HEK293T (cell line): ENCODE data around the gene FIGN.

Experiments
- CTCF ChIA-PET: fragments of 350-600 bp; formaldehyde crosslinking; extraction: SDS; loops from one replicate; lab custom pipeline; 2021; ENCODE audit warnings: antibody characterized with exemption, inconsistent platforms; lab: Yijun Ruan, JAX
- POLR2A ChIA-PET: fragments of 350-600 bp; formaldehyde crosslinking; extraction: SDS; loops from one replicate; lab custom pipeline; 2020; ENCODE audit warnings: antibody characterized with exemption, inconsistent platforms; lab: Yijun Ruan, JAX
- DNase-seq: peaks from one replicate; pipeline ENCODE4 v3.0.0; 2012; ENCODE audit warnings: mixed read lengths; ENCODE audit errors: extremely low spot score
- ARNT ChIP-seq: fragments of 450-650 bp; IDR thresholded peaks from 2 replicates; pipeline ENCODE4 v1.6.1; 2017; ENCODE audit warnings: mild to moderate bottlenecking
- BHLHE40 ChIP-seq: fragments of 450-650 bp; IDR thresholded peaks from 2 replicates; pipeline ENCODE4 v1.6.1; 2016; ENCODE audit warnings: mild to moderate bottlenecking, moderate library complexity, borderline replicate concordance
- CTBP1 ChIP-seq: fragments of 450-650 bp; IDR thresholded peaks from 2 replicates; pipeline ENCODE4 v1.6.1; 2016; ENCODE audit warnings: borderline replicate concordance
- ELF4 ChIP-seq: fragments of 450-650 bp; IDR thresholded peaks from 2 replicates; pipeline ENCODE4 v1.6.1; 2017; ENCODE audit warnings: antibody characterized with exemption
- FOXA1 ChIP-seq: fragments of 450-650 bp; IDR thresholded peaks from 2 replicates; pipeline ENCODE4 v1.6.1; 2016; ENCODE audit warnings: mild to moderate bottlenecking
- FOXK2 ChIP-seq: fragments of 450-650 bp; IDR thresholded peaks from 2 replicates; pipeline ENCODE4 v1.6.1; 2016; ENCODE audit warnings: mild to moderate bottlenecking
- FOXM1 ChIP-seq: fragments of 450-650 bp; IDR thresholded peaks from 2 replicates; pipeline ENCODE4 v1.6.1; 2017; ENCODE audit warnings: mild to moderate bottlenecking, borderline replicate concordance
- HDGF ChIP-seq: fragments of 450-650 bp; IDR thresholded peaks from 2 replicates; pipeline ENCODE4 v1.6.1; 2017; ENCODE audit warnings: antibody characterized with exemption, borderline replicate concordance
- L3MBTL2 ChIP-seq: fragments of 450-650 bp; conservative IDR thresholded peaks from 2 replicates; pipeline ENCODE4 v1.6.1; 2016; ENCODE audit warnings: mild to moderate bottlenecking
- LEF1 ChIP-seq: fragments of 450-650 bp; IDR thresholded peaks from 2 replicates; pipeline ENCODE4 v1.6.1; 2017; ENCODE audit warnings: mild to moderate bottlenecking, borderline replicate concordance
- NFRKB ChIP-seq: fragments of 450-650 bp; IDR thresholded peaks from 2 replicates; pipeline ENCODE4 v1.6.1; 2016; ENCODE audit warnings: mild to moderate bottlenecking, moderate library complexity
- SP1 ChIP-seq: fragments of 450-650 bp; IDR thresholded peaks from 2 replicates; pipeline ENCODE4 v1.6.1; 2017
- SUZ12 ChIP-seq: fragments of 450-650 bp; IDR thresholded peaks from 2 replicates; pipeline ENCODE4 v1.6.1; 2016; ENCODE audit warnings: mild to moderate bottlenecking
- TARDBP ChIP-seq: fragments of 450-650 bp; IDR thresholded peaks from 2 replicates; pipeline ENCODE4 v1.6.1; 2016
- ZNF384 ChIP-seq: fragments of 450-650 bp; IDR thresholded peaks from 2 replicates; pipeline ENCODE4 v1.6.1; 2016
- TF ChIP-seq, protein P1 (sequence below): fragments of 450-650 bp; IDR thresholded peaks from 2 replicates; pipeline ENCODE4 v1.6.1; 2016

The FIGN gene

DNA sequence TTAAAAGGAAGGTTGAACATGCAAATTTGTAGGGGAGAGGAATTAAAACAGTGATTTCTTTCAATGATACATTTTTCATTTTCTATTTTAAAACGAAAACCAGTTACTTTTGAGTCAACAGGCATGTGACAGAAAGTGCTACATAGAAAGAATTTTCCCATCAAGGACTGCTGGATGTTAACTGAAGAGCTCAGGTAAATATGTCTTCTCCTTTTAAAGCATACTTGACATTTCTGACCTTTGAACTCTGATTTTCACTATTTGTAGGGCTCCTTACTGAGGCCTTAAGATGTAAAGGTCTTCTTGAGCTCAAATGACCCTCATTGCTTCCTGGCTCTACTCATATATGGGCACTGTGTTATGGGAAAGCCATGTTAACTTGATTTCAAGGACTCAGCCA, 32.4 kb downstream of the FIGN start:
- TF ChIP-seq SP1 (no peak), FOXM1 (no peak), BHLHE40 (no peak), CTBP1 (no peak), FOXA1 (no peak), TARDBP (no peak), SUZ12 (no peak), ELF4 (no peak), LEF1 (no peak), L3MBTL2 (no peak), ARNT (no peak), ZNF384 (no peak), HDGF (no peak), NFRKB (no peak), FOXK2 (no peak)
- TF ChIP-seq, protein P1, sequence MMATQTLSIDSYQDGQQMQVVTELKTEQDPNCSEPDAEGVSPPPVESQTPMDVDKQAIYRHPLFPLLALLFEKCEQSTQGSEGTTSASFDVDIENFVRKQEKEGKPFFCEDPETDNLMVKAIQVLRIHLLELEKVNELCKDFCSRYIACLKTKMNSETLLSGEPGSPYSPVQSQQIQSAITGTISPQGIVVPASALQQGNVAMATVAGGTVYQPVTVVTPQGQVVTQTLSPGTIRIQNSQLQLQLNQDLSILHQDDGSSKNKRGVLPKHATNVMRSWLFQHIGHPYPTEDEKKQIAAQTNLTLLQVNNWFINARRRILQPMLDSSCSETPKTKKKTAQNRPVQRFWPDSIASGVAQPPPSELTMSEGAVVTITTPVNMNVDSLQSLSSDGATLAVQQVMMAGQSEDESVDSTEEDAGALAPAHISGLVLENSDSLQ: no peak
- POLR2A ChIA-PET: no interaction called here
- CTCF ChIA-PET: no interaction called here
- no peak for DNase-seq

DNA sequence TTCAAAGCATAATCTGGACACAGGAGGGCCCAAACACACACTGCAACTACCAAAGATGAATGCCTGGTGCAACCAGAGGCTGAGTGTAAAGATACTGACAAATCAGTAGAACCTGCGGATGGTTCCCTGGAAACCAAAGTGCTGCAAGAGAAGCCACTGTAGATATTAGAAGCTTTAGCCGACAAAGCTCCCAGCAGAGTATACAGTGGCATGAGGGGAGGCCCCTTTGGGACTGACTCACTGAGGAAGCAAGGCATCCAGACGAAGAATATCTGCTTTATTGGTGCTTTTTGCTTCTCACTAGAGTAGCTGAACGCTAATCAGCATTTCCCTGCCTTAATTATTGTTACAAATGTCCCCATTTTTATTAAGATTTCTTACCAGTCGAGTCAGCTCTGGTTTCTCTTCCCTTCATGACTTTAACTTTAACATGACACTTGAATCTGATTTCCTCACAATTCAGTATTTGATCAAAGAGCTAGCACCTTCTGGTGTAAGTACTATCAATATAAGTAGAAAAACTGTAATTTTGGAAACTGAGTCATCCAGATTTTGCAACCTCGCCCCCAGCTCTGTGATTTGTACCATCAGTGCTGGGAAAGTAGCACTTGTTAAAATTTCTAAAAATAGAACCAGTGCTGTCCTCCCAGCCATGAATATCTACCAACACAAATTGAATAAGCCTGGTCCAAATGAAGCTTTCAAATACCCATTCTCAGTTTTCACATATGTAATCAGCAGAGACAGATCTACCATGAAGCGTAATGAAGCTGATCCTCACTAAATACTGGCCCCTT, 34.2 kb downstream of the FIGN start:
- ChIA-PET CTCF (no interaction called here), POLR2A (interaction anchor here (1.4 kb wide), 1 partner anchor 34 kb away, joined by 5 read pairs; the partner anchor contains the start of gene FIGN)
- TF ChIP-seq L3MBTL2 (no peak), LEF1 (no peak), ZNF384 (no peak), CTBP1 (no peak), TARDBP (no peak), ARNT (no peak), FOXK2 (no peak), FOXA1 (no peak), BHLHE40 (no peak), HDGF (no peak), ELF4 (no peak), SUZ12 (no peak), SP1 (no peak), NFRKB (no peak), FOXM1 (no peak)
- TF ChIP-seq, protein P1: no peak
- DNase-seq: no peak

DNA sequence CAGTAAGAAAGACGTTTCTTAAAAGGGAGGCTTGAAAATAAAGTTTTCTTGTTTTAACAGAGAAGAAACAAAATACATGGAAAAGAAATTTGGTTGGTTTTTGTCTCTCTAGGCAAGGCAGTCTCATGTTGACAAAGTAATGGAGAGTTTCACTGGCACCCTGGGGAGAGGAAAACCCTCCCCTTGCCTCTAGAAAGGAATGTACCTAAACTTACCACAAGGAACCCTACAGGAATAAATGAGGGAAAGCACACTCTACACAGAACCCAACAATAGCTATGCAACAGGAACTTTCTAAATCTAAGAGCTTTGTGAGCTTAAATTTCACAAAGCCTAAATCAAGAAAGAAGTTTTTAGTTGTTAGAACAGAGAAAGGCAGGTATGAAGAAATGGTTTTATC, 37.0 kb downstream of the FIGN start:
- DNase-seq: peak; percentile 44
- POLR2A ChIA-PET: no interaction called here
- CTCF ChIA-PET: no interaction called here
- TF ChIP-seq LEF1 (no peak), ZNF384 (no peak), SUZ12 (no peak), TARDBP (no peak), BHLHE40 (no peak)
- TF ChIP-seq, protein P1: no peak

DNA sequence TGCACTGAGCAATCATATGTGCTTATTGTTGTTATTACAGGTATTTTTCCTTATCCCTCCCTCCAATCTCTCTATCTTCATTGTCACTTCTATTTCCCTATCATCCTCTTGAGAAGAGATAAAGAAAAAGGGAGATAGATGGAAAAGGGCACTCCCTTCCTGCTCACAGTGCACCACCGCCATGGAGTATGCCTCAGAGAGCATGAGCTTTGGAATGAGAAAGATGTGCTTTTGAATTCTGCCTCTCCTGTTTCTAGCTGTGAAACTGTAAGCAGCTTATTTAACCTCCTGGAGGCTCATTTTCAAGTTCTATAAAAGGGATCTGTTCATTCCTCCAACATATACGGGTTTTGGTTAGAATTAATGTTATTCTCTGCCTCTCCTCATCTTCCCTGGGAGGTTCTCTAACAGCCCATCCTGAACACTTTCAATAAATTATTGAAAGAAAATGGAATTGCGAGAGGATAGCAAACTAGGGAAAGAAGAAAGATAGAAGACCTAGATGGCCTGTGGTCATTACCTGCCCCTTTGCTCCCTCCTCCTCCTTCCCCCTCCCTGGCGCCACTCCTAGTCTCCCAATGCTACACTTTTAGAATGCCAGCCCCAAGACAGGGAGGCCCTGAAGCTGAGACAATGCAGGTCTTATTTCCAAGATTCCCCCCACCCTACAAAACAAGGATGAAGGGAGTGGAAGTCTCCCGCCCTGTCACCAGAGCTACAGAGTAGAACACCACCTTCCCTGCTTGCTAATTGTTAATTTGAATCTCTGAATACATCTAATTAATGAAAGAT, 37.8 kb downstream of the FIGN start:
- no peak for TF ChIP-seq SUZ12
- TF ChIP-seq, protein P1: no peak
- TF ChIP-seq FOXK2: no peak
- TF ChIP-seq SP1: no peak
- no peak for TF ChIP-seq ELF4
- TF ChIP-seq FOXA1: no peak
- no peak for TF ChIP-seq TARDBP
- POLR2A ChIA-PET: no interaction called here
- CTCF ChIA-PET: no interaction called here
- no peak for DNase-seq

DNA sequence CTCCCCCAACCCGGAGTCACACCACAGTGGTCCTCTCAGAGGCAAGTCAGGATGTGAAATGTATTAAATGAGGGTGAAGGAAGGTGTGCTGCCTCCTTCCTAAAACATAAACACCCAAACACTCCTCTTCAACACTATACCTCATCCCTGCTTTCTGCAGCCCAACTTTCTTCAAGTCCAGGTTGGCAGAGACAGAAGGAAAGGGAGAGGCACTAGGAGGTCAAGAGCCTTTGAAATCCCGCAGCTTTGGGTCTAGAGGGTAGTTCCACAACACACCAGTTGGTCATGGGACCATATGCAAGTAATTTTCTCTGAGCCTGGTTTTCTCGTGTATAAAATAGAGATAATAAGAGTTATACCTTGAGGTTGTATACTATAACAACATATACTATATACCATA, 38.4 kb downstream of the FIGN start:
- ChIA-PET CTCF (no interaction called here), POLR2A (no interaction called here)
- DNase-seq: no peak
- TF ChIP-seq ARNT (no peak), SP1 (no peak), BHLHE40 (no peak), L3MBTL2 (no peak), CTBP1 (no peak), LEF1 (no peak), TARDBP (no peak), FOXA1 (no peak), SUZ12 (no peak), FOXK2 (no peak)
- TF ChIP-seq, protein P1: no peak
